Mammary epithelial cell (primary cell): ENCODE measurements around the gene RNF125.
"Not testable (repeated sequence)": the region's sequence is repeated elsewhere in the genome, so short reads cannot be mapped to it uniquely, and the experiment has no call there.

ENCODE experiments used
- CTCF ChIP-seq, 2 donors: IDR thresholded peaks in 1 of 2; conservative IDR thresholded peaks in 1 of 2; 2 replicates each; pipeline ENCODE4 v1.5.1; 2011 to 2012; ENCODE audit warnings: inconsistent platforms in 2 of 2, low read length in 2 of 2, mild to moderate bottlenecking in 2 of 2, control low read depth in 1 of 2, low read depth in 1 of 2; ENCODE audit not compliant: insufficient read depth in 1 of 2; ENCODE audit errors: extremely low read depth in 1 of 2
- EZH2 ChIP-seq: IDR thresholded peaks from 2 replicates; pipeline ENCODE4 v1.6.1; 2012; ENCODE audit warnings: low read length, inconsistent platforms, borderline replicate concordance

DNA sequence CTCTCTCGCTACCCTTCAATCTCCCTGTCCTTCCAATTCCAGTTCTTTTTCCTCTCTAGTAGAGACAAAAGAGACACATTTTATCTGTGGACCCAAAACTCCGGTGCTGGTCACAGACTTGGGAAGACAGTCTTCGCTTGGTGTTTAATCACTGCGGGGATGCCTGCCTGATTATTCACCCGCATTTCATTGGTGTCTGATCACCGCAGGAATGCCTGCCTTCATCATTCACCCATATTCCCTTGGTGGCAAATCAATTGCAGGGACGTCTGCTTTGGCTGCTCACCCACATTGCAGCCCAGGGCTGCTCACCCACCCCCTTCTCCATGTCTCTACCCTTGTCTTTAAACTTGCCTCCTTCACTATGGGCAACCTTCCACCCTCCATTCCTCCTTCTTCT, 17.5 kb upstream of the RNF125 start:
- not testable (repeated sequence) for TF ChIP-seq CTCF (conservative IDR thresholded peaks at IDR 0.05 in 1 of 2, IDR thresholded peaks at IDR 0.05 in 1 of 2; ENCODE audit: extremely low read depth in 1 of 2, insufficient read depth in 1 of 2, low read depth in 1 of 2, low read length in 2 of 2); EZH2
